Stomach (tissue), 4 donors: Measurements from ENCODE around the gene COPS8.

ENCODE experiments used
- POLR2A ChIP-seq, 4 donors: fragments of 450-650 bp; IDR thresholded peaks; one replicate each; pipeline ENCODE4 v1.6.1; 2016; ENCODE audit warnings: antibody characterized with exemption in 4 of 4, control low read depth in 2 of 4, mild to moderate bottlenecking in 1 of 4, moderate library complexity in 1 of 4
- POLR2AphosphoS5 ChIP-seq, 3 donors: sonication (generic); formaldehyde crosslinking; IDR thresholded peaks; one replicate each; pipeline ENCODE4 v1.6.1; 2016; ENCODE audit warnings: antibody characterized with exemption in 3 of 3
- TF ChIP-seq, protein P1 (sequence below), 7 experiments: fragments of 450-650 bp in 4 of 7; fragments of 200-600 bp in 3 of 7; sonication (generic) in 3 of 7; IDR thresholded peaks; one replicate each; pipeline ENCODE4 v1.5.1; 2016 to 2019; ENCODE audit warnings: antibody characterized with exemption in 7 of 7, control low read depth in 2 of 7, mild to moderate bottlenecking in 1 of 7

- TF ChIP-seq, protein P1, sequence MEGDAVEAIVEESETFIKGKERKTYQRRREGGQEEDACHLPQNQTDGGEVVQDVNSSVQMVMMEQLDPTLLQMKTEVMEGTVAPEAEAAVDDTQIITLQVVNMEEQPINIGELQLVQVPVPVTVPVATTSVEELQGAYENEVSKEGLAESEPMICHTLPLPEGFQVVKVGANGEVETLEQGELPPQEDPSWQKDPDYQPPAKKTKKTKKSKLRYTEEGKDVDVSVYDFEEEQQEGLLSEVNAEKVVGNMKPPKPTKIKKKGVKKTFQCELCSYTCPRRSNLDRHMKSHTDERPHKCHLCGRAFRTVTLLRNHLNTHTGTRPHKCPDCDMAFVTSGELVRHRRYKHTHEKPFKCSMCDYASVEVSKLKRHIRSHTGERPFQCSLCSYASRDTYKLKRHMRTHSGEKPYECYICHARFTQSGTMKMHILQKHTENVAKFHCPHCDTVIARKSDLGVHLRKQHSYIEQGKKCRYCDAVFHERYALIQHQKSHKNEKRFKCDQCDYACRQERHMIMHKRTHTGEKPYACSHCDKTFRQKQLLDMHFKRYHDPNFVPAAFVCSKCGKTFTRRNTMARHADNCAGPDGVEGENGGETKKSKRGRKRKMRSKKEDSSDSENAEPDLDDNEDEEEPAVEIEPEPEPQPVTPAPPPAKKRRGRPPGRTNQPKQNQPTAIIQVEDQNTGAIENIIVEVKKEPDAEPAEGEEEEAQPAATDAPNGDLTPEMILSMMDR (IDR thresholded peaks at IDR 0.05) = no peak
- no peak for TF ChIP-seq POLR2A (IDR thresholded peaks at IDR 0.05)
- no peak for TF ChIP-seq POLR2AphosphoS5 (IDR thresholded peaks at IDR 0.05)
Observed at GRCh38 chr2:237147317-237147716, 61.6 kb downstream of the COPS8 start.
